ENCODE measurements around the gene SLC27A1.

- TF ChIP-seq EZH2phosphoT487 (IDR thresholded peaks at IDR 0.05; ENCODE audit: low read depth, severe bottlenecking, unreplicated experiment) (no peak), CTCF (IDR thresholded peaks at IDR 0.05; ENCODE audit: poor library complexity) (no peak), EZH2 (IDR thresholded peaks at IDR 0.05; ENCODE audit: borderline replicate concordance) (no peak)
Measured at GRCh38 chr19:17528610-17529009, 58.3 kb downstream of the SLC27A1 start.
